Epithelial cell of esophagus (primary cell): ENCODE data around the gene CHAMP1.

Source experiments
- DNase-seq: peaks from one replicate; pipeline ENCODE4 v3.0.0; 2010; ENCODE audit warnings: low read depth
- H3K4me3 ChIP-seq: 2 replicates; pipeline ENCODE4 v1.5.1; 2011; ENCODE audit warnings: mild to moderate bottlenecking, low read length, control low read depth
- TF ChIP-seq, protein P1 (sequence below): IDR thresholded peaks from 2 replicates; pipeline ENCODE4 v1.5.1; 2011; ENCODE audit warnings: low read depth, mild to moderate bottlenecking, low read length, control low read depth, inconsistent platforms; ENCODE audit not compliant: insufficient read depth; ENCODE audit errors: missing control alignments

Gene CHAMP1

DNA sequence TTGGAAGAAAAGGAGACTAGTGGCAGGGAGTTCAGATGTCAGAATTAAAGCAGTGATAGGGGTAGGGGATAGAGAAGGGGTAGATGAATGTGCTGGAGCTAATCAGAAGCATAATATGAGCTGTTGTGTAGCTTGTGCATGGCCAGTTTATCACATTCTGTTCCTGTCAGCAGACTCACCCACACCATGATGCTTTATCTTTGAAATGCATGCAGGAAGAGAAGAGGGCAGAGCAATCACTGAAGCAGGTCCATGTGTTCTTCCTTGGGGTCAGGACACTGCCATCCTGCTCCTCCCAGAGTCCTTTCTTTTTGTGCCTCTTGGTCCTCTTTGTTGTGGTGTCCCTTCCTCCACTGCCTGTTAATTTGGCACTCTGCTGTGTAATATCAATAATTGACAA, 5.8 kb downstream of the CHAMP1 start:
- no peak overlapping the region for H3K4me3 ChIP-seq
- DNase-seq: no peak
- TF ChIP-seq, protein P1, sequence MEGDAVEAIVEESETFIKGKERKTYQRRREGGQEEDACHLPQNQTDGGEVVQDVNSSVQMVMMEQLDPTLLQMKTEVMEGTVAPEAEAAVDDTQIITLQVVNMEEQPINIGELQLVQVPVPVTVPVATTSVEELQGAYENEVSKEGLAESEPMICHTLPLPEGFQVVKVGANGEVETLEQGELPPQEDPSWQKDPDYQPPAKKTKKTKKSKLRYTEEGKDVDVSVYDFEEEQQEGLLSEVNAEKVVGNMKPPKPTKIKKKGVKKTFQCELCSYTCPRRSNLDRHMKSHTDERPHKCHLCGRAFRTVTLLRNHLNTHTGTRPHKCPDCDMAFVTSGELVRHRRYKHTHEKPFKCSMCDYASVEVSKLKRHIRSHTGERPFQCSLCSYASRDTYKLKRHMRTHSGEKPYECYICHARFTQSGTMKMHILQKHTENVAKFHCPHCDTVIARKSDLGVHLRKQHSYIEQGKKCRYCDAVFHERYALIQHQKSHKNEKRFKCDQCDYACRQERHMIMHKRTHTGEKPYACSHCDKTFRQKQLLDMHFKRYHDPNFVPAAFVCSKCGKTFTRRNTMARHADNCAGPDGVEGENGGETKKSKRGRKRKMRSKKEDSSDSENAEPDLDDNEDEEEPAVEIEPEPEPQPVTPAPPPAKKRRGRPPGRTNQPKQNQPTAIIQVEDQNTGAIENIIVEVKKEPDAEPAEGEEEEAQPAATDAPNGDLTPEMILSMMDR: no peak

DNA sequence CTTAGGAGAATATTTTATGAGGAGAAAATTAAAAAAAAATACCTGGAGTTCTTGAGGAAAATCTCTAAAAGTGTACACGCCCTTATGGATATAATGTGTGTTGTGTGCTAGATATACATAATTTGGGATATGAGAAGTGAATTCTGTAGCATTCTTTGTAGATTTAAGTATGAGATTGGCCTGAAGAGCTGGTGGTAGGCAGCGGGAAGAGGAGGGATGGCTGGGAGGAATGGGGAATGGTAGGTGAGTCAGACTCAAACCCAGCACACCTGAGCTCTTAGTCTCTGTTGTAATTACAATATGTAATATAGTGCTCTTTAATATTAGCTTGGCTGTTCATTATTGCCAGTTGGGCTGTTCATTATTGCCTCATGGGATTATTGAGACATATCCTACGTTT, 7.0 kb downstream of the CHAMP1 start:
- H3K4me3 ChIP-seq: no peak overlapping the region
- no peak for DNase-seq
- TF ChIP-seq, protein P1: no peak

DNA sequence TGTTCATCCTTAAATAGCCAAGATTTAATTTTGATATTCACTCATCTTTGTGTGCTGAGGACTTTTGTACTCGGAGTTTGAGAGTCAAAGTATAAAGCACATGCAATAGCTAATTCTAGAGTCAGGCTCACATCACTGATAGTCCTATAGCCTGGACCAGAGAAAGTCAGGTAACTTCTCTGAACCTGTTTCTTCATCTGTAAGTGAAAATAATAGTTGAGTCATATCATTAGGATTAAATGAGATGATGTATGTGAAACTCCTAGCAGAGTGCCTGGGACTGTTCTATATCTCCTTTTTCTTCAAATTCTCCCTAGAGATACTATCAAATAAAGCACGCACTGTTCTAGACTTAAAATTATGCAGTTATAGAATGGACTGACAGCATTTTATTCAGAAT, 9.0 kb downstream of the CHAMP1 start:
- TF ChIP-seq, protein P1: no peak
- no peak for DNase-seq
- no peak overlapping the region for H3K4me3 ChIP-seq

DNA sequence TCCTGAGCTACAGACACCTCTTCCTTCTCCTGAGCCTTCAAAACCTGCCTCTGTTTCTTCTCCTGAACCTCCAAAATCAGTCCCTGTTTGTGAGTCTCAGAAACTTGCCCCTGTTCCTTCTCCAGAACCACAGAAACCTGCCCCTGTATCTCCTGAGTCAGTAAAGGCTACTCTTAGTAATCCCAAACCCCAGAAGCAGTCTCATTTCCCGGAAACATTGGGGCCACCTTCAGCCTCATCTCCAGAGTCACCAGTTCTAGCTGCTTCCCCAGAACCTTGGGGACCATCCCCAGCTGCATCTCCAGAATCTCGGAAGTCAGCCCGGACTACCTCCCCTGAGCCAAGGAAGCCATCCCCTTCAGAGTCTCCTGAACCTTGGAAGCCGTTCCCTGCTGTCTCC, 10.0 kb downstream of the CHAMP1 start:
- H3K4me3 ChIP-seq: no peak overlapping the region
- no peak for DNase-seq
- TF ChIP-seq, protein P1: no peak

DNA sequence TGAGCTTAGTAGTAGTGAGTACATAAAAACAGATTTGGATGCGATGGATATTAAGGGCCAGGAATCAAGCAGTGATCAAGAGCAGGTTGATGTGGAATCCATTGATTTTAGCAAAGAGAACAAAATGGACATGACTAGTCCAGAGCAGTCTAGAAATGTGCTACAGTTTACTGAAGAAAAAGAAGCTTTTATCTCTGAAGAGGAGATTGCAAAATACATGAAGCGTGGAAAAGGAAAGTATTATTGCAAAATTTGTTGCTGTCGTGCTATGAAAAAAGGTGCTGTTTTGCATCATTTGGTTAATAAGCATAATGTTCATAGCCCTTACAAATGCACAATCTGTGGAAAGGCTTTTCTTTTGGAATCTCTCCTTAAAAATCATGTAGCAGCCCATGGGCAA, 11.4 kb downstream of the CHAMP1 start:
- no peak overlapping the region for H3K4me3 ChIP-seq
- TF ChIP-seq, protein P1: no peak
- DNase-seq: no peak

DNA sequence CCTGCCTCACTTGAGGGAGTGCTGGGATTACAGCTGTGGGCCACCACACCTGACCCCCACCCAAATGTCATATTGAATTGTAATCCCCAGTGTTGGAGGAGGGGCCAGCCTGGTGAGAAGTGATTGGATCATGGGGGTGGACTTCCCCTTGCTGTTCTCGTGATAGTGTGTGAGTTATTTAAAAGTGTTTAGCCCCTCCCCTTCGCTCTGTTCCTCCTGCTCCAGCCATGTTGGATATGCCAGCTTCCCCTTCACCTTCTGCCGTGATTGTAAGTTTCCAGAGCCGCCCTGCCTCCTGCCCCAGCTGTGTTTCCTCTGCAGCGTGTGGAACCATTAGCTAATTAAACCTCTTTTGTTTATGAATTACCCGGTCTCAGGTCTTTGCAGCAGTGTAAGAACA, 13.7 kb downstream of the CHAMP1 start:
- H3K4me3 ChIP-seq: no peak overlapping the region
- TF ChIP-seq, protein P1: no peak
- DNase-seq: no peak

DNA sequence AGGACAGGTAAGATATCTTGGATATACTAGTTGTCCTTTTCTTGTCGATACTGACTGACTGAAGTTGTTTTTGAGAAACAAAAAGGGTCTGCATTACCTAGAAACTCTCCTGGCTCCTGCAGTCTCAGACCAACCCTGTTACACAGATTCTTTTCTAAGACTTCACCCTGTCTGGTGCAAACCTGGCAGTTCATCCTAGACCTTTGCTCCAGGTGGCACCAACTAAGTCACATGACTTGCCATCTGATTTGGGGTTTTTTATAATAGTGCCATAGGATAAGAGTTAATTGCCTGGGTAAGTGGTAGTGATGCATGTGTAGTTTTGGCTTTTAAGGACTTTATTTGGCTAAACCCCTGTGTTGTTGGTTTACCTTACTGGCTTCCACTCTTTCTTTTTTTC, 14.3 kb downstream of the CHAMP1 start:
- TF ChIP-seq, protein P1: no peak
- no peak overlapping the region for H3K4me3 ChIP-seq
- DNase-seq: no peak
